ENCODE results near the gene TADA2B.

GRCh38 chr4:7094916-7095315 lies 51.7 kb downstream of the TADA2B start:
- TF ChIP-seq CTCF (IDR thresholded peaks at IDR 0.05; ENCODE audit: poor library complexity) (no peak), EZH2 (IDR thresholded peaks at IDR 0.05; ENCODE audit: borderline replicate concordance) (no peak), EZH2phosphoT487 (IDR thresholded peaks at IDR 0.05; ENCODE audit: low read depth, severe bottlenecking, unreplicated experiment) (no peak)

Measured in hepatocyte (in vitro differentiated cells).